Hepatocyte (in vitro differentiated cells): ENCODE results near the gene CHCHD6.

ENCODE experiments used
- EZH2 ChIP-seq: fragments of 200-600 bp; sonication (generic); IDR thresholded peaks from 2 replicates; pipeline ENCODE4 v1.6.1; 2016; ENCODE audit warnings: antibody characterized with exemption, mild to moderate bottlenecking, borderline replicate concordance
- EZH2phosphoT487 ChIP-seq: fragments of 200-600 bp; sonication (generic); IDR thresholded peaks from one replicate; pipeline ENCODE4 v1.6.1; 2018; ENCODE audit warnings: antibody characterized with exemption, mild to moderate bottlenecking, low read depth, moderate library complexity; ENCODE audit not compliant: unreplicated experiment, severe bottlenecking
- TF ChIP-seq, protein P1 (sequence below): fragments of 200-600 bp; sonication (generic); IDR thresholded peaks from 2 replicates; pipeline ENCODE4 v1.5.1; 2016; ENCODE audit warnings: antibody characterized with exemption, mild to moderate bottlenecking; ENCODE audit not compliant: poor library complexity

GRCh38 chr3:126927846-126928245 lies 223.8 kb downstream of the CHCHD6 start:
- TF ChIP-seq, protein P1, sequence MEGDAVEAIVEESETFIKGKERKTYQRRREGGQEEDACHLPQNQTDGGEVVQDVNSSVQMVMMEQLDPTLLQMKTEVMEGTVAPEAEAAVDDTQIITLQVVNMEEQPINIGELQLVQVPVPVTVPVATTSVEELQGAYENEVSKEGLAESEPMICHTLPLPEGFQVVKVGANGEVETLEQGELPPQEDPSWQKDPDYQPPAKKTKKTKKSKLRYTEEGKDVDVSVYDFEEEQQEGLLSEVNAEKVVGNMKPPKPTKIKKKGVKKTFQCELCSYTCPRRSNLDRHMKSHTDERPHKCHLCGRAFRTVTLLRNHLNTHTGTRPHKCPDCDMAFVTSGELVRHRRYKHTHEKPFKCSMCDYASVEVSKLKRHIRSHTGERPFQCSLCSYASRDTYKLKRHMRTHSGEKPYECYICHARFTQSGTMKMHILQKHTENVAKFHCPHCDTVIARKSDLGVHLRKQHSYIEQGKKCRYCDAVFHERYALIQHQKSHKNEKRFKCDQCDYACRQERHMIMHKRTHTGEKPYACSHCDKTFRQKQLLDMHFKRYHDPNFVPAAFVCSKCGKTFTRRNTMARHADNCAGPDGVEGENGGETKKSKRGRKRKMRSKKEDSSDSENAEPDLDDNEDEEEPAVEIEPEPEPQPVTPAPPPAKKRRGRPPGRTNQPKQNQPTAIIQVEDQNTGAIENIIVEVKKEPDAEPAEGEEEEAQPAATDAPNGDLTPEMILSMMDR: no peak
- TF ChIP-seq EZH2phosphoT487: no peak
- TF ChIP-seq EZH2: no peak
